ENCODE measurements around the gene LCP2. TPM values are rescaled to one million over a fixed set of nuclear protein-coding genes. Genes with fewer than 3 reads are reported as not detected.

Gene LCP2
- total and polyA plus RNA-seq, 10 of the 15 experiments (the other 5 are each of a cell fraction or from before 2014, with no cell fraction given) = 8.0 to 50.5 (median 20.6) TPM

DNA sequence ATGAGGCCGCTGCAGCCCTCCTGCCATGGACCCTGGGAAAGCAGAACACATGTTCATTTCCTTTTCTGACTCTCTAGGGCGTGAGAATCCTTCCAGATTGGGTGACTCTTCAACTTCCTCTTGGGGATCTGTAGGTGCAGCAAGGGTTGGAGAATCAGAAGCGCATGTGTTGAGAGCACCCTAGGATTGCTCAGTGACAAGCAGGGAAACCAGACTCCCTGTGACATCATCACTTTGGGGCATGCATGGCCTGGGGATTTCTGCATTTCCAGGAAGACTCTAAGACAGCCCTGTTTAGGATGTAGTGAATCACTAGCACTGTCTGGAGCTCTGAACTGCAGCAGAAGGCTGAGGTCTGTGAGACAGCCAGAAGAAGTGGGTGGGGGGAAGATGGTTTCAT, 15.1 kb upstream of the LCP2 start (continued):
- TF ChIP-seq, protein P1, sequence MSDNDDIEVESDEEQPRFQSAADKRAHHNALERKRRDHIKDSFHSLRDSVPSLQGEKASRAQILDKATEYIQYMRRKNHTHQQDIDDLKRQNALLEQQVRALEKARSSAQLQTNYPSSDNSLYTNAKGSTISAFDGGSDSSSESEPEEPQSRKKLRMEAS (IDR thresholded peaks at IDR 0.05; ENCODE audit: low read depth, low read length) = no peak
- TF ChIP-seq POLR2A (IDR thresholded peaks at IDR 0.05; ENCODE audit: low read depth, low read length) (no peak), SMC3 (IDR thresholded peaks at IDR 0.05; ENCODE audit: borderline replicate concordance, low read length) (no peak), PAX8 (IDR thresholded peaks at IDR 0.05) (no peak), CREM (IDR thresholded peaks at IDR 0.05; ENCODE audit: low read depth) (peak; percentile 24; the same call in 1 of the 2 replicates), HDGF (IDR thresholded peaks at IDR 0.05) (no peak), NR2C1 (IDR thresholded peaks at IDR 0.05) (no peak), POLR2AphosphoS5 (IDR thresholded peaks at IDR 0.05; ENCODE audit: low read length) (no peak), BRCA1 (IDR thresholded peaks at IDR 0.05; ENCODE audit: low read depth, low read length) (no peak), RELA (IDR thresholded peaks at IDR 0.05; ENCODE audit: borderline replicate concordance, partially characterized antibody) (no peak), NRF1 (conservative IDR thresholded peaks at IDR 0.05; ENCODE audit: low read depth, low read length) (no peak), SUPT20H (IDR thresholded peaks at IDR 0.05; ENCODE audit: borderline replicate concordance, control insufficient read depth, low read depth, low read length) (no peak), MTA2 (IDR thresholded peaks at IDR 0.05; ENCODE audit: low read depth) (no peak), SMAD1 (IDR thresholded peaks at IDR 0.05; ENCODE audit: low read depth, partially characterized antibody) (no peak), SIX5 (IDR thresholded peaks at IDR 0.05; ENCODE audit: low read depth, low read length, severe bottlenecking) (no peak), EED (IDR thresholded peaks at IDR 0.05; ENCODE audit: low read depth) (peak; percentile 52; the same call in 1 of the 2 replicates), IRF4 (IDR thresholded peaks at IDR 0.05; ENCODE audit: low read depth, low read length) (no peak), KLF5 (IDR thresholded peaks at IDR 0.05; ENCODE audit: partially characterized antibody) (no peak), RUNX3 (IDR thresholded peaks at IDR 0.05; ENCODE audit: low read length) (peak; percentile 28; the same call in 1 of the 2 replicates)
- TF ChIP-seq, protein P2, sequence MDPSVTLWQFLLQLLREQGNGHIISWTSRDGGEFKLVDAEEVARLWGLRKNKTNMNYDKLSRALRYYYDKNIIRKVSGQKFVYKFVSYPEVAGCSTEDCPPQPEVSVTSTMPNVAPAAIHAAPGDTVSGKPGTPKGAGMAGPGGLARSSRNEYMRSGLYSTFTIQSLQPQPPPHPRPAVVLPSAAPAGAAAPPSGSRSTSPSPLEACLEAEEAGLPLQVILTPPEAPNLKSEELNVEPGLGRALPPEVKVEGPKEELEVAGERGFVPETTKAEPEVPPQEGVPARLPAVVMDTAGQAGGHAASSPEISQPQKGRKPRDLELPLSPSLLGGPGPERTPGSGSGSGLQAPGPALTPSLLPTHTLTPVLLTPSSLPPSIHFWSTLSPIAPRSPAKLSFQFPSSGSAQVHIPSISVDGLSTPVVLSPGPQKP (IDR thresholded peaks at IDR 0.05; ENCODE audit: low read depth, low read length) = no peak
- TF ChIP-seq, protein P3, sequence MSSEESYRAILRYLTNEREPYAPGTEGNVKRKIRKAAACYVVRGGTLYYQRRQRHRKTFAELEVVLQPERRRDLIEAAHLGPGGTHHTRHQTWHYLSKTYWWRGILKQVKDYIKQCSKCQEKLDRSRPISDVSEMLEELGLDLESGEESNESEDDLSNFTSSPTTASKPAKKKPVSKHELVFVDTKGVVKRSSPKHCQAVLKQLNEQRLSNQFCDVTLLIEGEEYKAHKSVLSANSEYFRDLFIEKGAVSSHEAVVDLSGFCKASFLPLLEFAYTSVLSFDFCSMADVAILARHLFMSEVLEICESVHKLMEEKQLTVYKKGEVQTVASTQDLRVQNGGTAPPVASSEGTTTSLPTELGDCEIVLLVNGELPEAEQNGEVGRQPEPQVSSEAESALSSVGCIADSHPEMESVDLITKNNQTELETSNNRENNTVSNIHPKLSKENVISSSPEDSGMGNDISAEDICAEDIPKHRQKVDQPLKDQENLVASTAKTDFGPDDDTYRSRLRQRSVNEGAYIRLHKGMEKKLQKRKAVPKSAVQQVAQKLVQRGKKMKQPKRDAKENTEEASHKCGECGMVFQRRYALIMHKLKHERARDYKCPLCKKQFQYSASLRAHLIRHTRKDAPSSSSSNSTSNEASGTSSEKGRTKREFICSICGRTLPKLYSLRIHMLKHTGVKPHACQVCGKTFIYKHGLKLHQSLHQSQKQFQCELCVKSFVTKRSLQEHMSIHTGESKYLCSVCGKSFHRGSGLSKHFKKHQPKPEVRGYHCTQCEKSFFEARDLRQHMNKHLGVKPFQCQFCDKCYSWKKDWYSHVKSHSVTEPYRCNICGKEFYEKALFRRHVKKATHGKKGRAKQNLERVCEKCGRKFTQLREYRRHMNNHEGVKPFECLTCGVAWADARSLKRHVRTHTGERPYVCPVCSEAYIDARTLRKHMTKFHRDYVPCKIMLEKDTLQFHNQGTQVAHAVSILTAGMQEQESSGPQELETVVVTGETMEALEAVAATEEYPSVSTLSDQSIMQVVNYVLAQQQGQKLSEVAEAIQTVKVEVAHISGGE (CRISPR knock-in tag; IDR thresholded peaks at IDR 0.05) = no peak
- TF ChIP-seq, protein P4, sequence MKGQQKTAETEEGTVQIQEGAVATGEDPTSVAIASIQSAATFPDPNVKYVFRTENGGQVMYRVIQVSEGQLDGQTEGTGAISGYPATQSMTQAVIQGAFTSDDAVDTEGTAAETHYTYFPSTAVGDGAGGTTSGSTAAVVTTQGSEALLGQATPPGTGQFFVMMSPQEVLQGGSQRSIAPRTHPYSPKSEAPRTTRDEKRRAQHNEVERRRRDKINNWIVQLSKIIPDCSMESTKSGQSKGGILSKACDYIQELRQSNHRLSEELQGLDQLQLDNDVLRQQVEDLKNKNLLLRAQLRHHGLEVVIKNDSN (IDR thresholded peaks at IDR 0.05; ENCODE audit: borderline replicate concordance, extremely low read length, insufficient read depth, low read depth, low read length) = no peak
- TF ChIP-seq, protein P5, sequence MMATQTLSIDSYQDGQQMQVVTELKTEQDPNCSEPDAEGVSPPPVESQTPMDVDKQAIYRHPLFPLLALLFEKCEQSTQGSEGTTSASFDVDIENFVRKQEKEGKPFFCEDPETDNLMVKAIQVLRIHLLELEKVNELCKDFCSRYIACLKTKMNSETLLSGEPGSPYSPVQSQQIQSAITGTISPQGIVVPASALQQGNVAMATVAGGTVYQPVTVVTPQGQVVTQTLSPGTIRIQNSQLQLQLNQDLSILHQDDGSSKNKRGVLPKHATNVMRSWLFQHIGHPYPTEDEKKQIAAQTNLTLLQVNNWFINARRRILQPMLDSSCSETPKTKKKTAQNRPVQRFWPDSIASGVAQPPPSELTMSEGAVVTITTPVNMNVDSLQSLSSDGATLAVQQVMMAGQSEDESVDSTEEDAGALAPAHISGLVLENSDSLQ (IDR thresholded peaks at IDR 0.05) = no peak
